HG03066 (cell line): ENCODE measurements around the gene SPATA12.
"Not testable (repeated sequence)": the region's sequence is repeated elsewhere in the genome, so short reads cannot be mapped to it uniquely, and the experiment has no call there.

Experiments
- ATAC-seq: cut with Tn5 transposase; IDR thresholded peaks from one replicate; pipeline ENCODE4 v1.9.1; 2021; ENCODE audit warnings: low read depth; ENCODE audit not compliant: unreplicated experiment

Gene SPATA12

GRCh38 chr3:57080171-57080570 lies 19.7 kb downstream of the SPATA12 start:
- no peak for ATAC-seq

- ATAC-seq = no peak
Observed at GRCh38 chr3:57081173-57081572, 20.7 kb downstream of the SPATA12 start.

- no peak for ATAC-seq
Observed at GRCh38 chr3:57082481-57082880, 22.0 kb downstream of the SPATA12 start.

GRCh38 chr3:57083266-57083995 lies 23.0 kb downstream of the SPATA12 start:
- ATAC-seq = not testable (repeated sequence)

- no peak for ATAC-seq
Observed at GRCh38 chr3:57085211-57085610, 24.7 kb downstream of the SPATA12 start.

- no peak for ATAC-seq
Observed at GRCh38 chr3:57086201-57086600, 25.7 kb downstream of the SPATA12 start.

- ATAC-seq = no peak
Observed at GRCh38 chr3:57087361-57088092, 27.1 kb downstream of the SPATA12 start.

GRCh38 chr3:57088503-57088902 lies 28.0 kb downstream of the SPATA12 start:
- no peak for ATAC-seq

- ATAC-seq = no peak
Observed at GRCh38 chr3:57089043-57089442, 28.6 kb downstream of the SPATA12 start.

GRCh38 chr3:57091521-57092273 lies 31.2 kb downstream of the SPATA12 start:
- ATAC-seq = no peak

- no peak for ATAC-seq
Observed at GRCh38 chr3:57093489-57093888, 33.0 kb downstream of the SPATA12 start.

GRCh38 chr3:57093971-57094535 lies 33.6 kb downstream of the SPATA12 start:
- ATAC-seq = no peak

GRCh38 chr3:57094575-57094974 lies 34.1 kb downstream of the SPATA12 start:
- no peak for ATAC-seq

- ATAC-seq = no peak
Observed at GRCh38 chr3:57095363-57095762, 34.9 kb downstream of the SPATA12 start.

- ATAC-seq = no peak
Observed at GRCh38 chr3:57097536-57097935, 37.1 kb downstream of the SPATA12 start.

GRCh38 chr3:57098418-57099310 lies 38.2 kb downstream of the SPATA12 start:
- no peak for ATAC-seq

- ATAC-seq = no peak
Observed at GRCh38 chr3:57100046-57100695, 39.7 kb downstream of the SPATA12 start.

- ATAC-seq = no peak
Observed at GRCh38 chr3:57105585-57105984, 45.1 kb downstream of the SPATA12 start.

GRCh38 chr3:57108684-57109083 lies 48.2 kb downstream of the SPATA12 start:
- ATAC-seq = no peak
